Measurements from ENCODE around the gene C22orf15.

C22orf15 gene

DNA sequence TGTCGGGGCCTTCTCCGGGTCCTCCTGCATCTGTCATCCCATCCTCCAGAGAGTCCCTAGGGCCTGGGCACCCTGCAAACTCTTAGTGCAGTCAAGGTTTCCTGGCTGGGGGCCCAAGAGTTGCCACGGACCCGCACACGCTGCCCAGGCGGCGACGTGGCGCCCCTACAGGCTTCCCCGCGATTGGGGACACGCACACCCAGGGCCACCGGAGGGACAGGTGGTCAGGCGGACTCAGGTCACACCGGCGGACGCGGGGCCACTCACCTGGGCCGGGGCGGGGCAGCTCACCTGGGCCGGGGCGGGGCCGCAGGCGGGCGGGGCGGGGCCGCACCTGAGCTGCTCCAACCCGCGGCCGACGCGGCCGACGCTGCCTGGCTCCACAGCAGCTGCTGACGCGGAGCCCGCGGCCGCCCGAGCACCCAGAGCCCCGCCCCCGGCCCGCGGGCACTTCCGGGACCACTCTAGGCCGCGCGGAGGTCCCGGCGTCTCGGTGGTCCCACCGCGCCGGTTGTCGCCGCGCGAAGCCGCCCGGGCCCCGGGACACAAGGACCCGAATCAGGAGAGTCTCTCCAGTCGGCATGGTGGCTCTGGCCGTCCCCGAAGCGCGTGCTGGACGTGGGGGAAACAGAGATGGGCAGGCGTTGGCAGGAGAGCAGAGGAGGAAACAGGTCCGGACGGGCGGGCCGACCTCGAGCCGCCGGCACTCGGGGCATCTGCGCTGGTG lies 11.9 kb upstream of the C22orf15 start, which contains the start of gene ZNF70:
Gene ZNF70, minus strand, starts transcription at position 399 of the 727 bp plus-strand sequence. CDS start 5,972 bp downstream, outside the sequence.
- peak; percentile 76 to 82 for DNase-seq (ENCODE audit: low read depth in 2 of 2)

DNA sequence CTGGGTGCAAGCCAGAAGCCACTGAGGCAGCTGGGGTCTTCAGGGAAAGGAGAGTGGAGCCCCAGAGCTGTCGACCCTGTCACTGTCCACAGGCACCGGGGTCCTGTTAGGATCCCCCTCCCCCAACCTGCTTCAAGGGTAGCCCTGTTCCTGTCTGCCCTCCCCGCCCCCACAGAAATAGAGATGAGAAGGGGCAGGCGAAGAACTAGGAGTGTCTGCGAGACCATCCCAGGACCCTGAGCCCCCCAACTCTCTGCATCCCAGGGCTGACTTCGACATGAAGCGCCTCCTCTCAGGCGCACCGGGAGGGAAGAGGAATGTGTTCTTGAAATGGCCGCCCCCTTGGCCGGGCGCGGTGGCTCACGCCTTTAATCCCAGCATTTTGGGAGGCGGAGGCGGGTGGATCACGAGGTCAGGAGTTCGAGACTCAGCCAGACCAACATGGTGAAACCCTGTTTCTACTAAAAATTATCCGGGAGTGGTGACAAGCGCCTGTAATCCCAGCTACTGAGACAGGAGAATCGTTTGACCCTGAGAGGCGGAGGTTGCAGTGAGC lies 11.3 kb upstream of the C22orf15 start:
- DNase-seq (ENCODE audit: low read depth in 2 of 2), result no peak

GRCh38 chr22:23752090-23752691 lies 10.6 kb upstream of the C22orf15 start:
- no peak for DNase-seq (ENCODE audit: low read depth in 2 of 2)

GRCh38 chr22:23752750-23753149 lies 10.0 kb upstream of the C22orf15 start:
- no peak for DNase-seq (ENCODE audit: low read depth in 2 of 2)

DNA sequence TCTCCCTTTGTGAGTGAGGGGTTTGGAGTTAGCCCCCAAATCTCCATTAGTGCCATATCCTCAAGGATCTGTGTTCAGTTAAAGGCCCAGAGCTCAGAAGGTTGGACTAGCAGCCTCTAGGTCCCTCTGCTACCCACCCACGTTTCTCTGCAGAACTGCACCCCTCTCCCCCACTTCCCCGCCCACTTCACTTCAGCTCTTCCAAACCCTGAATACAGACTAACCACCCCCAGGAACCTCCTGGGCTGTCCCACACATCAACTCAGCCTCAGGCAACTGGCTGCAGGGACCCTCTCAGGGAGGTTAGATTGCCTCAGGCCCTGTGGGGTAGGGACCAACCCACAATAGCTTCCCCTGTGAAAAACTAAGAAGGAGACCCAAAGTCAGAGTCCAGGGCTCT lies 9.4 kb upstream of the C22orf15 start:
- DNase-seq (ENCODE audit: low read depth in 2 of 2), result no peak

DNA sequence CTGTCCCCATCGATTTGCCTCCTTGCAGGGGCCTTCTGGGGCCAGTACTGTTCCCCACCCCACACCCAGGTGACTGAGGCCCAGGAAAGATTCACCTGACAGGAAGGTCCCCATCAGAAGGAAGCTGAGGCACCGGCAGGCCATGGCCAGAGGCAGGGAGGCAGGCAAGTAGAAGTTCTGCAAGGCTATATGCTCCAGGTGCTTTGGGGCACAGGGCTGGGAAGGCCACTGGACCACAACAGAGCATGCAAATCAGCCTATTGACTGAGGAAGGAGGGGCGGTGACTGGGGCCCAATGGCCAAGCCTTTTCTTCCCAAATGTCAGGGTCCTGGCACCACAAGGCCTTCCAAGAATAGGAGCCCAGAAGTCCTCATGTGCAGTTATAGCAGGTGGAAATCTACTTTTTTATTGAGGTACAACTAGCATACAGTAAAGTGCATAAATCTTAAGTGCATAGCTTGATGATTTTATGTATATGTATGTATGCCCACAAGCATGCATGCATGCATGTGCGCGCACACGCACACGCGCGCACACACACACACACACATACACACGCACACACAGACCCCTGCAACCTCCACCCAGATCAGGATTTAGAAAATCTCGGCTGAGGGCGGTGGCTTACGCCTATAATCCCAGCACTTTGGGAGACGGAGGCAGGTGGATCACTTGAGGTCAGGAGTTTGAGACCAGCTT lies 8.4 kb upstream of the C22orf15 start, which contains the start of gene VPREB3:
Gene VPREB3, minus strand, starts transcription at position 206 of the 700 bp plus-strand sequence. Its CDS starts 62 bp downstream, at position 144.
- DNase-seq (ENCODE audit: low read depth in 2 of 2), result no peak

- no peak for DNase-seq (ENCODE audit: low read depth in 2 of 2)
Measured at GRCh38 chr22:23754980-23755636, 7.7 kb upstream of the C22orf15 start.

DNA sequence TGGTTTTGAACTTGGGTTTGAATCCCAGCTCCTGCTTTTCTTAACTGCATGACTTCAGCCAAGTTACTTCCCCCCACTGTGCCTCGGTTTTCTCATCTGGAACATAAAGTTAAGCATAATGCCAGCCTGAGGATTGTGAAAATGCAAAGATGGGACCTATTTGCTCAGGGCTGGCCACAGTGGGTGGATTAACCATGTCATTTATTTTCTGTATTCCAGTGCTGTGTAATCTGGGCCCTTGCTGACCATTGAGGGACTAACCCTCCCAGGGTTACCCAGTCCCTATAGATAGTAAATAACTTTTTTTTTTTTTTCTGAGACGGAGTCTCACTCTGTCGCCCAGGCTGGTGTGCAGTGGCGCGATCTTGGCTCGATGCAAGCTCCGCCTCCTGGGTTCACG lies 7.1 kb upstream of the C22orf15 start:
- DNase-seq (ENCODE audit: low read depth in 2 of 2), result no peak

GRCh38 chr22:23756891-23757290 lies 5.9 kb upstream of the C22orf15 start:
- DNase-seq (ENCODE audit: low read depth in 2 of 2), result no peak

DNA sequence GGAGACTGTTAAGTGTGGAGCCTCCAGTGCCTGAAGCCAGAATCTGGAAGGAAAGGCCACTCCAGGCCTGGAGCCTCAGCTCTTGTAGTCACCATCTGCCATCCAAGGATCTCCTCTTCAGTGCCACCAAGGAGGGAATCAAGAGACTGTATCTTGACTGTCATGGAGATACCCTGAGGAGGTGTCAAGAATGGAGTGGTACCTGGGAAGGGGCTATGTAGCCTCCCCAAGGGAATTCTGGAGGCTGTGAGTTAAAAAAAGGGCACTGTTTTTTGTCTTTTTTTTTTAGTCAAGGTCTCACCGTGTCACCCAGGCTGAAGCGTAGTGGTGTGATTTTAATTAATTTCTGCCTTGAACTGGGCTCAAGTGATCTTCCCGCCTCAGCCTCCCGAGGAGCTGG lies 3.2 kb upstream of the C22orf15 start:
- DNase-seq (ENCODE audit: low read depth in 2 of 2), result no peak

DNA sequence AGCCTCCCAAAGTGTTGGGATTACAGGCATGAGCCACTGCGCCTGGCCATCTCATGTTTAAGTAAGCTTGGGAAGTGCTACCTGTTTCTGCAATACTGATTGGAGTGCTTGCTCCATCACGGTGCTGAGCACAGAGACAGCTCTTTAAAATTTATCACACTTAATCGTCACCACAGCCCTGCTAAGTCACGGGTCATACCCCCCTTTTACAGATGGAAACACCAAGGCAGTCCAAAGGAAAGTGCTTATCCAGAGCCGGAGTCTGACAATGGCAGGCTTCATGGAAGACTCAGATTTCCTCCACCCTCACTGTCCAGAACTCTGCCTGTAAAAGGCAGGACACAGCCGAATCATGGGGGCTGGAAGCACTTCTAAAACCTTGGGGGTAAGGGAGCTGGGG lies 2.7 kb upstream of the C22orf15 start:
- no peak for DNase-seq (ENCODE audit: low read depth in 2 of 2)

DNA sequence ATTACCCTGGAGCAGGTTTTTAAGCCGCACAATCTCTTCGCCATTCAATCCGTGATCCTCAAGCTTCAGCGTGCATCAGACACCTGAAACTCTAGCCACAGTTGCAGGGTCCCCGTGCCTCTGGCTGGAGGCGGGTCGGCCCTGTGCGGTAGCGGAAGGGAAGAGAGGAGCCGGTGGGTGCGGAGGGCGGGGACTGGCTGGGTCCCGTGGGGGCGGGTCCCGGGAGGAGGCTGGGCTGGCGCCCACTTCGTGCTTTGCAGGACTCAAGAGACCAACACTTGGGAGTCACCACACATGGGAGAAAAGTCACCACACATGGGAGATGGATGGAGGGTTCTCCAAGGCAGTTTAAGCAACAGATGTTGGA lies 772 bp downstream of the C22orf15 start:
- peak; percentile 49 to 57 for DNase-seq (ENCODE audit: low read depth in 2 of 2)

DNA sequence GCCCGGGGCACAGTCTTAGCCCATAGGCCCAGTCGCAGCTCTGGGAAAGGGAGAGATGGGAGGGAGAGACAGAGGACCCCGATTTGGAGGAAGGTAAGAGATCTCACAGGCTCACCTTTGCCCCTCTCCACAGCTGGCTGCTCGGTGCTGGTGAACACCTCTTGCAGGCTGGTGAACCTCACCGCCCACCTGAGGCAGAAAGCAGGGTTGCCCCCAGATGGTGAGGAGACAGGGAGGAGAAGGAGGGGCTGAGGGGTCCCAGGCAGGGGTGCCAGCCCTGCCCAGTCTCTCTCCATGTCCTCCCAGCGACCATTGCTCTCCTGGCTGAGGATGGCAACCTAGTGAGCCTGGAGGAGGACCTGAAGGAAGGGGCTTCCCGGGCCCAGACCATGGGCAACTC lies 1.2 kb downstream of the C22orf15 start:
- DNase-seq (ENCODE audit: low read depth in 2 of 2), result no peak

DNA sequence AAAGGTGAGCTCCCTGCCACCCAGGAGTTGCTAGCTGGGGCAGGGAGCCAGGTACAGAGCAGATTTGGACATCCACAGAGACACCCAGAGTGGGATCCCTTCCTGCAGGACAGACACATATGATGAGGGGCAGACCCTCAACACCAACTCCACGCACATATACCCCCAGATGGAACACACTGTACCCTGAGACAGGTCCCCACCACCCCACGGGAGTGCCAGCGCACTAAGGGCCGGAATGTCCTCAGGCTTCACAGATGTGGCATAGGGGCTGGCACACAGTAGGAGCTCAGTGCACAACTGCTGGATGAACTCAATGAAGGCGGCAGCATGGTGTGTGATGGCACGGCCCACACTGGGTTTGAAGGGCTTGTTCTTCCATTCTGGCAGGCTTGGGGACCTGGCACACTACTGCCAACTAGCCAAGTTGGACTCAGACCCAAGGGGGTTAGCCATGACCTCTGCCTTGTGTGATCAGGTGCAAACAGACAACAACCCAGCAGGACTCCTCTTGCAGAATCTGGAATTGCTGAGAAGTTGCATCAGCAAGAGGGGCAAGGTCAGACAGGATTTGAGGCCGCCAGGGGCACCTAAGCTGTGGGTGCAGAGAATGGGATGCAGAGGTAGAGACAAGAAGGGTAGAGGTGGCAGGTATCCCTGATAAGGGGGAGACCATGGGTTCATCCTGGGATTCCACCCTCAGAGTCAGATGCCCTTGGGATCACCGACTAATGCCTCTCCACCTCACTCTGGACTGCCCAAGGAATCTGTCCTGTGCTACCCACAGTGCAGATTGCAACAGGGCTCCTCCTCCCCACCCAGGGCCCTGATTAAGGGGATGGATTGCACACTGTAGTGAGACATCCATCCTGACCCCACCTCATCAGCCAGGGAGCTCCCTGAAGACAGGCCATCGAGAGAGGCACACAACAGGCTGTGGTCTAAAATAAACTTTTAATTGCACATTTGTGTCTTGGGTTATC lies 2.4 kb downstream of the C22orf15 start:
- DNase-seq (ENCODE audit: low read depth in 2 of 2), result no peak

DNA sequence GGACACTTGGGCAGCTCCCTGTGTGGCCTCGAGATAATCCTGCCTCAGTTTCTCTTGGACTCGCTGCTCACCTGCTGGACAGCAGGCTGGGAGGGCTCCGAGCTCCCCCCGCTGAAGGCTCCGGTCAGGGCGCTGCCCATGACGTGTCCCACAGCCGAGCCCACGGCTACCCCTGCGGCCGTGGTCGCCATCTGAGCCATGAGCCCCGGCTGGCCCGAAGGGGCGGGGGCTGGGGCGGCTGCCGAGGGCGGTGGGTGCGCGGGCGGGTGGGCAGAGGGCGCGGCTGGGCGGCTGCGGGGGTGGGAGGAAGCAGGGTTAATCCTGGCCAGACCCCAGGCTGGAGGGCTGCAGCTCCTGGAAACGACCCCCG lies 4.5 kb downstream of the C22orf15 start:
- DNase-seq (ENCODE audit: low read depth in 2 of 2), result no peak

DNA sequence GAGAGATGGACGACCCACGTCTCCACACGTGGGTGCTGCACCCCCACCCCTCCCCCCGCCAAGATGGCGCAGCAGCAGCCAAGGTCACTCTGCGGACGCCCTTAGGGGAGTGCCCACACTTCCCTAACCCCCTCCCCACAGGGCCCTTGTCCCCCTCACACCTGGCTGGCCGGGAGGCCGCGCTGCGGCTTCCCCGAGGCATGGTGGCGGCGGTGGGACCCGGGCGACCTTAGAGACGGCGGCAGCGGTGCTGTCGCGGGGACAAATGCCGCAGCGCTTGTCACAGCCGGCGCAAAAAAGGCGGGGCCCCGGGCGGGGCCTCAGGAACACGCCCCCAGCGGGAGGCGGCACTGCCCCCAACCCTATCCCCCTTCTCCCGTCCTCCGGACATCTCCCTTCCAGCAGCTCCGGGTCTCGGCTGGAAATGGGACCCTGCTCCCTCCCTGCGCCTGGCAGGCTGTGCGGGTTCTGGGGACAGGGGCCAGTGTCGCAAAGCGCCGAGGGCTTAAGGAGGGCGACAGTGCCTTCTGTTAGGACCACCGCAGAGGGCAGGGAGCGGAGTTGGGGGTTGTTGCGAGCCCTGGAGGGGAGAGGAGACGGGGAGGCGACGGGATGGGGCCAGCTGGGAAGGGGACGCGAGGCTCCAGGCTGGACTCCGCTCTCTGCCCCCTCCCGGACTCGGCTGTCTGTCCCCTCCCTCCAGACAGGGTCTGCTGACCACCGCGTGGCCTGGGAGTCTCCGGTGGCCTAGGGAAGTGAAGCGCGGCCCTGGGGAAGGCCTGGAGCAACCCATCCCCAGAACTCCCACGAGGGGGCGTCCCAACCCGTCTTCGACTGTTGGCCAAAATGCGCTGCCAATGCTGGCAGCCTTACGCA lies 5.1 kb downstream of the C22orf15 start, which contains the start of gene CHCHD10:
Gene CHCHD10, minus strand, starts transcription at position 300 of the 876 bp plus-strand sequence. Its CDS starts 98 bp downstream, at position 202.
- peak; percentile 72 to 74 for DNase-seq (ENCODE audit: low read depth in 2 of 2)

GRCh38 chr22:23769321-23769965 lies 6.7 kb downstream of the C22orf15 start:
- DNase-seq (ENCODE audit: low read depth in 2 of 2), result no peak

DNA sequence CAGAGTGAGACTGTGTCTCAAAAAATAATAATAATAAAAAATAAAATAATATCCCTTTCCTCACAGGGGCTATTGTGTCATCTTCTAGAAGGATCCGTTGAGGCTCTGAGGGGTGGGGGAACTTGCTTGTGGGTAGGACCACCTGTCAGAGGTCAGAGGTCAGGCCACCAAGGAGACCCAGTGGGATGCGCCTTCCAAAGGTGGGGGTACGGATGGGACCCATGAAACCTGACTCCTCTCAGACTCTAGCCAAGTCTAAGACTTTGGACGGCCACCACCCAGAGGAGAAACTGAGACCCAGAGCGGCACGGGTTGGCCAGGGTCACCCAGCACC lies 9.5 kb downstream of the C22orf15 start:
- no peak for DNase-seq (ENCODE audit: low read depth in 2 of 2)
